Adrenal gland (tissue), 12 donors: Measurements from ENCODE around the gene SCYGR8. TPM values are rescaled to one million over a fixed set of nuclear protein-coding genes. Genes with fewer than 3 reads are reported as not detected.

Source experiments
- DNase-seq, 7 donors: peaks; one replicate each; pipeline ENCODE4 v3.0.0-alpha.2; 2019 to 2020
- H3K27ac ChIP-seq, 5 donors: fragments of 200-600 bp; sonication (generic) in 4 of 5; 1 replicate in 3 of 5; 2 replicates in 2 of 5; pipeline versions ENCODE4 v1.5.1 to v1.8.0; 2016 to 2020; ENCODE audit warnings: mild to moderate bottlenecking in 1 of 5
- H3K27me3 ChIP-seq: fragments of 200-600 bp; 2 replicates; pipeline ENCODE4 v1.8.0; 2021
- H3K36me3 ChIP-seq, 2 donors: fragments of 200-600 bp; replicated peaks in 1 of 2; 1 replicate in 1 of 2; 2 replicates in 1 of 2; pipeline versions ENCODE4 v1.5.1 to v1.8.0; 2018 to 2022
- H3K4me1 ChIP-seq, 2 donors: fragments of 200-600 bp; replicated peaks in 1 of 2; 1 replicate in 1 of 2; 2 replicates in 1 of 2; pipeline versions ENCODE4 v1.5.1 to v1.8.0; 2018 to 2021
- H3K4me3 ChIP-seq, 4 donors: fragments of 200-600 bp; sonication (generic) in 3 of 4; one replicate each; pipeline ENCODE4 v1.5.1; 2016 to 2018
- H3K9me3 ChIP-seq, 3 donors: fragments of 200-600 bp; sonication (generic) in 1 of 3; replicated peaks in 1 of 3; 1 replicate in 2 of 3; 2 replicates in 1 of 3; pipeline versions ENCODE4 v1.5.1 to v1.8.0; 2016 to 2021
- POLR2A ChIP-seq, 2 donors: fragments of 450-650 bp; IDR thresholded peaks; one replicate each; pipeline ENCODE4 v1.6.1; 2017; ENCODE audit warnings: antibody characterized with exemption in 2 of 2, mild to moderate bottlenecking in 2 of 2, moderate library complexity in 1 of 2
- WGBS, 4 donors: extraction: QIAGEN DNeasy Blood & Tissue Kit in 2 of 4; methylation state at CpG; one replicate each; pipeline versions ENCODE4 v1.1.5 to v1.1.7; 2013 to 2017; 5-methylcytosine and 5-hydroxymethylcytosine counted together
- intact Hi-C, 2 donors: fragments of 100-400 bp; cut with DNase I; formaldehyde crosslinking; loops; one replicate each; pipeline versions ENCODE4 v1.14.1 to v1.15.0; 2022 to 2023
- polyA plus RNA-seq, 3 donors: library from polyadenylated mRNA; stranded (reverse); fragments of 200-250 nt in 2 of 3; fragments of 350-450 nt in 1 of 3; fragmentation: Illumina TruSeq in 1 of 3; extraction: RNeasy Lipid Tissue Mini Kit (QIAGEN cat#74804) in 1 of 3; gene quantifications; one replicate each; pipeline ENCODE4 v1.2.3, GENCODE V29; 2013 to 2014
- total RNA-seq, 9 donors: library from RNA; depleted of rRNA in 4 of 9; stranded (reverse); fragments of >200 nt in 4 of 9; fragments of 120-200 nt in 1 of 9; fragmentation: NEBNext Ultra II Directional in 1 of 9; extraction: Animal tissue kit (Norgen Biotek cat#: 25700) in 1 of 9; gene quantifications; one replicate each; pipeline versions ENCODE4 v1.1.0 to v1.2.4, GENCODE V29; 2013 to 2023
- TF ChIP-seq, protein P1 (sequence below), 6 experiments: fragments of 450-650 bp in 4 of 6; fragments of 200-600 bp in 2 of 6; sonication (generic) in 1 of 6; IDR thresholded peaks; 1 replicate in 5 of 6; 2 replicates in 1 of 6; pipeline versions ENCODE4 v1.5.1 to v1.8.0; 2016 to 2021; ENCODE audit warnings: antibody characterized with exemption in 6 of 6, mild to moderate bottlenecking in 2 of 6, moderate library complexity in 1 of 6
- donor health status: healthy with polysubstance abuse.
- donor health status: Bipolar disorder and iron deficiency.
- donor health status: DM: yes; HTN: yes; CAD: no.
- donor health status: DM: no; HTN: no; CAD: no.
- donor health status: DM: no; HTN: no; CAD: no.
- donor health status: DM: yes; HTN: yes; CAD: no.

Gene SCYGR8
- total and polyA plus RNA-seq, 12 donors = not detected

DNA sequence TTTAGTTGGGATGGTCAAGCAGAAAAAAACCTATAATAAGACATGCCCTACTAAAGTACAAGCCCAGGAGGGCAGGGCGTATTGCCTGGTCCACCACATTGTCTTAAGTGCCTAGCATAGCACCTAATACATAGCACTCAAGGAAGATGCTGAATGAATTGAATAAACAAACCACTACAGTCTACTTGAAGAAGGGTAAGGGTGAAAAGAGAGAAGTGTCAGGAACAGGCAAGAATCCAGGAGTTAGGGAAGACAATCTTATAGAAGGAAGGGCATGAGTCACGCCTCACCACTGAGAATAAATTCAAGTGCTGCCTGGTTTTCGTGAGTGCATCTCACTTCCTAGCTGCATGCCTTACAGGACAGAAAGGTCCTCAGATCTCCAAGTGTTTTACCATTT, 41.7 kb upstream of the SCYGR8 start:
- H3K4me3 ChIP-seq = no peak overlapping the region
- no peak for DNase-seq
- H3K9me3 ChIP-seq = no peaks in the 10 kb centered on the region
- TF ChIP-seq, protein P1, sequence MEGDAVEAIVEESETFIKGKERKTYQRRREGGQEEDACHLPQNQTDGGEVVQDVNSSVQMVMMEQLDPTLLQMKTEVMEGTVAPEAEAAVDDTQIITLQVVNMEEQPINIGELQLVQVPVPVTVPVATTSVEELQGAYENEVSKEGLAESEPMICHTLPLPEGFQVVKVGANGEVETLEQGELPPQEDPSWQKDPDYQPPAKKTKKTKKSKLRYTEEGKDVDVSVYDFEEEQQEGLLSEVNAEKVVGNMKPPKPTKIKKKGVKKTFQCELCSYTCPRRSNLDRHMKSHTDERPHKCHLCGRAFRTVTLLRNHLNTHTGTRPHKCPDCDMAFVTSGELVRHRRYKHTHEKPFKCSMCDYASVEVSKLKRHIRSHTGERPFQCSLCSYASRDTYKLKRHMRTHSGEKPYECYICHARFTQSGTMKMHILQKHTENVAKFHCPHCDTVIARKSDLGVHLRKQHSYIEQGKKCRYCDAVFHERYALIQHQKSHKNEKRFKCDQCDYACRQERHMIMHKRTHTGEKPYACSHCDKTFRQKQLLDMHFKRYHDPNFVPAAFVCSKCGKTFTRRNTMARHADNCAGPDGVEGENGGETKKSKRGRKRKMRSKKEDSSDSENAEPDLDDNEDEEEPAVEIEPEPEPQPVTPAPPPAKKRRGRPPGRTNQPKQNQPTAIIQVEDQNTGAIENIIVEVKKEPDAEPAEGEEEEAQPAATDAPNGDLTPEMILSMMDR (IDR thresholded peaks at IDR 0.05) = no peak
- no peak for TF ChIP-seq POLR2A (IDR thresholded peaks at IDR 0.05)
- H3K27me3 ChIP-seq = no peaks in the 10 kb centered on the region
- H3K36me3 ChIP-seq = no peaks in the 10 kb centered on the region
- no peak overlapping the region for H3K27ac ChIP-seq
- H3K4me1 ChIP-seq = no peaks in the 10 kb centered on the region
- intact Hi-C loops = no loop called here
- WGBS, 4 donors = 63 to 81% (median 73%) methylated on average over 3 of the region's 3 CpGs

DNA sequence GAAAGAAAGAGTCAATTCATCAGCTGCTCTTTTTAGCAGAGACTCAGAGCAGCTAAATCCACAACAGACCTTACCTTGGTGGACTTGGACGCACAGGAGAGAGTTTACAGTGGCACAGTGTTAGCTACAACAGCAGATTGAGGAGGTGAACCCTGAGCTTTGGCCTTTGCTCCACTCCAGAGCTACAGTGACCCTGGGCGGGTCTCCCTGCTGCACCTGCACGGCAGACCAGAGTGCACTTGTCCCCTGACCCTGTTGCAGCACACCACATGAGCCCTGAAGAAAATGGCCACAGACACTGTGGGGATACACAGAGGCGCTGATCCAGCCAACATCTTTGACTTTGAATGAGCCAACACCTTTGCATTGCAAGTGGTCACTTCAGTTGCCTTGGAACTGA, 38.8 kb upstream of the SCYGR8 start:
- Histone ChIP-seq H3K9me3 (no peaks in the 10 kb centered on the region), H3K27ac (no peak overlapping the region), H3K4me3 (no peak overlapping the region), H3K27me3 (no peaks in the 10 kb centered on the region), H3K4me1 (no peaks in the 10 kb centered on the region), H3K36me3 (no peaks in the 10 kb centered on the region)
- DNase-seq = no peak
- 46 to 80% (median 75%) methylated on average over 2 to 4 of the region's 4 CpGs for WGBS, 4 donors
- intact Hi-C loops = no loop called here
- TF ChIP-seq, protein P1 (IDR thresholded peaks at IDR 0.05) = no peak
- no peak for TF ChIP-seq POLR2A (IDR thresholded peaks at IDR 0.05)

DNA sequence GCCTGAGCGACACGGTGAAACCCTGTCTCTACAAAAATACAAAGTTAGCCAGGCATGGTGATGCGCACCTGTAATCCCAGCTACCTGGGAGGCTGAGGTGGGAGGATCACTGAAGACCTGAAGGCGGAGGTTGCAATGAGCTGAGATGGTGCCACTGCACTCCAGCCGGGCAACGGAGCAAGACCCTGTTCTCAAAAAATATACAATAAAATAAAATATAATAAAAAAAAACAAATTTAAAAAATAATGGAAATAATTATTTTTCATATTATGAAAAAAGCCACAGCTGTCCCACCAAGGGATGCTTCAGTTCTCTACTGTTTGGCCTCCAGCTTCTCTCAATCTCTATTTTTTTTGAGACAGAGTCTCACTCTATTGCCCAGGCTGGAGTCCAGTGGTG, 38.3 kb upstream of the SCYGR8 start:
- Histone ChIP-seq H3K9me3 (no peaks in the 10 kb centered on the region), H3K4me1 (no peaks in the 10 kb centered on the region), H3K27me3 (no peaks in the 10 kb centered on the region), H3K27ac (no peak overlapping the region), H3K4me3 (no peak overlapping the region), H3K36me3 (no peaks in the 10 kb centered on the region)
- TF ChIP-seq POLR2A (IDR thresholded peaks at IDR 0.05) = no peak
- TF ChIP-seq, protein P1 (IDR thresholded peaks at IDR 0.05) = no peak
- no peak for DNase-seq
- intact Hi-C loops = no loop called here
- WGBS, 4 donors = 81 to 85% (median 83%) methylated on average over 6 of the region's 6 CpGs

DNA sequence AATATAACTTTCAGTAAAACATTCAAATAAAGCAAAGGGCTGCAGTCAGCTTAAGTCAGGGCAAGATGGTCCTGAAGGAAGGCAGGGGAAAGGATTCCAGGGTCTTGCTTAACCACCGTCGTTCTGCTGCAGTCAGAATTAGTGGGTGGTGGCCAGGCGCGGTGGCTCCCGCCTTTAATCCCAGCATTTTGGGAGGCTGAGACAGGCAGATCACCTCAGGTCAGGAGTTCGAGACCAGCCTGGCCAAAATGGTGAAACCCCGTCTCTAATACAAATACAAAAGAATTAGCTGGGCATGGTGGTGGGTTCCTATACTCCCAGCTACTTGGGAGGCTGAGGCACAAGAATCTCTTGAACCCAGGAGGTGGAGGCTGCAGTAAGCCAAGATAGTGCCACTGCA, 34.7 kb upstream of the SCYGR8 start:
- H3K4me1 ChIP-seq = no peaks in the 10 kb centered on the region
- no peaks in the 10 kb centered on the region for H3K36me3 ChIP-seq
- no peak for TF ChIP-seq POLR2A (IDR thresholded peaks at IDR 0.05)
- TF ChIP-seq, protein P1 (IDR thresholded peaks at IDR 0.05) = no peak
- 84 to 90% (median 89%) methylated on average over 7 of the region's 7 CpGs for WGBS, 4 donors
- DNase-seq = no peak
- H3K27me3 ChIP-seq = no peaks in the 10 kb centered on the region
- H3K27ac ChIP-seq = no peak overlapping the region
- no peak overlapping the region for H3K4me3 ChIP-seq
- intact Hi-C loops = no loop called here
- no peaks in the 10 kb centered on the region for H3K9me3 ChIP-seq
